Muscle of back (tissue), 11 donors: Measurements from ENCODE around the gene CACNA1C. TPM values are rescaled to one million over a fixed set of nuclear protein-coding genes. Genes with fewer than 3 reads are reported as not detected.

ENCODE experiments used
- DNase-seq, 3 donors: peaks; one replicate each; pipeline versions ENCODE4 v3.0.0 to v3.0.0-alpha.2; 2013
- polyA plus RNA-seq, 10 donors: library from polyadenylated mRNA; unstranded; fragments of 120-200 nt; gene quantifications; one replicate each; pipeline ENCODE4 v1.2.1, GENCODE V29; 2013; ENCODE audit not compliant: insufficient read length in 10 of 10

CACNA1C gene
- polyA plus RNA-seq, 10 donors: 2.2 to 5.8 (median 3.5) TPM

- DNase-seq: no peak
These were observed 178.3 kb downstream of the CACNA1C start for GRCh38 chr12:2231011-2231595.

- DNase-seq: no peak
These were observed 179.2 kb downstream of the CACNA1C start for GRCh38 chr12:2231956-2232355.

DNA sequence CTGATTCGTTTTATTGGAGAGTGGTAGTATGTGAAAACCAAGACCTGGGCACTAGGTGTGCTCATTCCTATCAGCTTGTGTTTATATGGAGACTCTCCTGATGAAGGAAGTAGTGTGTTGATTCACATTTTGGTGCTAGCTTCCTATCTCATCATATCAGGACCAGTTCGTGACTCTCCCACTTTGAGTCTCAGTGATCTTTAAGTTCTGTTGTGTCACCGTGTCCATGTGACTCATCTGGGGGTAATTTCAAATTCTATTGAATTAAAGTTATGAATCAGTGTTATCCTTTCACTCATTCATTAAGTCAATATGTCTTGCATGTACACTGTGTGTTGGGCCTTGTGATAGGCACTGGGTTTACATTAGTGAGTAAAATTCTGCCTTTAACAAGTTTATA lies 180.2 kb downstream of the CACNA1C start:
- DNase-seq: no peak

GRCh38 chr12:2234091-2234490 lies 181.3 kb downstream of the CACNA1C start:
- no peak for DNase-seq

GRCh38 chr12:2234646-2235350 lies 182.0 kb downstream of the CACNA1C start:
- no peak for DNase-seq

DNA sequence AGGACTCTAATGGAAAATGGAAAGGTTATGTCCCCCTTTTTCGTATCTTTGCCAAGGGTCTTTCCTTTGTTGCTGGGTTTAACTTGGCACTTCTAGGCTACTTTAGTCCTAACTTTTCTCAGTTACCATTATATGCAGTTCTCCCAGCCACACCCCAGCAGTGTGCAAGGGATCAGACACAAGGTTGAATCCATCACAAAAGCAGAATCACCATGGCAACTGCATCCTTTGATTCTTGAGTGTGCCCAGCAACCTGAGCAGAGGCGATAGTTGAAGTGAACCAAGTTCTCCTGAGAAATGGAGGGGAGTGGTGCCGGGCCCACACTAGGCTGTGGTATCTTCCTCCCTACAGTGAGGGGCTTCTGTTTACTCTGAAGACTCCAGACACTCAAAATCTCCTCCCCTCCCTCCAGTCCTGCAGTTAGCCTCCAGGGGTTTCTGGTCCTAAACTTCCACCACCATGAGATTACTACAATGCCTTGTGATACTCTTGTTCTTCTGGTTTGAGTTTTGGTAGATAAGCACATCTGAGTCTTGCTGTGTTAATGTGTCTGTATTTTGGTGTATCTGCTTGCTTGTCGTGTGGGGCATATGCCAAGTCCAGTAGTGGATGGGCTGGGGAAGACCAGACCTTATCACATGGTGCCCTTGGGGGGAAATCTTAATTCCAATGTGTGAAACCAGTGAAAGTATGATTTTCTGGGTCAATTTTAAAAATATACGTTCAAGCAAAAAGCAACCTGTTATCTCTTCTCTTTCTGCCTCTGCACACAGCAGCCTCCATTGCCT lies 183.9 kb downstream of the CACNA1C start:
- DNase-seq: no peak

DNA sequence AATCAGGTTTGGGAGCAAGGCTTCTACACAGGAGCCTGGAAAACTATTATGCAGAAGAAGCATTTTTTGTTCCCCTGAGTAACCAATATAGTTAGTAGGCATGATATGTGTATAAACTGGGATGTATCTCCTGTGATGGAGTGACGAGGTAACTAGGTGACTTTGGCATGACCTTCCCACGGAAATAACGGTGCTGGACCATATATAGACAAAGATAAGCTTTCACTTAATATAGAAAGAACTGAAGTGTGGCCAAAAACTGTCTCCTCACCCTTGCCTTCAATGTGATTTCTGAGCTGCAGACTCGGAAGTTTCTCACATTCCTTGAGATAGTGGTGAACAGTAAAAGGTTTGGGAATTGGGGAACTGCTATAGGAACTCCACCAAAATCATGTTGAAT lies 185.3 kb downstream of the CACNA1C start:
- no peak for DNase-seq

GRCh38 chr12:2239381-2239871 lies 186.6 kb downstream of the CACNA1C start:
- peak in 2 of 3 donors; percentile 42 to 64 for DNase-seq

- DNase-seq: no peak
These were observed 187.6 kb downstream of the CACNA1C start for GRCh38 chr12:2240390-2240789.

DNA sequence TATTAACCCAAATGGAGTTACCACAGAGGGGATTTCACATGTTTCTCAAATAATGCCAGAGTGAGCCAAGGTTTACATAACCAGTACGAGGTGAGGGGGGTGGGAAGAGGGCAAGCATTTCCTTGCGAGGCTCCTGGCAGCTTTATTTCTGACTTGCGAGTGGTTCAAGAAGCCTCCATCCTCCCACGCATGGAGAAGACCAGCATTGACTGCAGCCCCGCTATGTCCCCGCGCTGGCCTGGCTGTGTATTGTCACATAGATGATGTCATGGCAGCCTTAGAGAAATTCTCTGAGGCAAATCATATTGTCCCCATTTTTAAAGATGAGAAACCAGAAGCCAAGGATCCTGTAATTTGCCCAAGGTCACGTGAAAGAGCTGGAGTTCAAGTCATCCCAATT lies 188.2 kb downstream of the CACNA1C start:
- no peak for DNase-seq

GRCh38 chr12:2242216-2242615 lies 189.4 kb downstream of the CACNA1C start:
- DNase-seq: no peak

GRCh38 chr12:2242816-2243215 lies 190.0 kb downstream of the CACNA1C start:
- no peak for DNase-seq

DNA sequence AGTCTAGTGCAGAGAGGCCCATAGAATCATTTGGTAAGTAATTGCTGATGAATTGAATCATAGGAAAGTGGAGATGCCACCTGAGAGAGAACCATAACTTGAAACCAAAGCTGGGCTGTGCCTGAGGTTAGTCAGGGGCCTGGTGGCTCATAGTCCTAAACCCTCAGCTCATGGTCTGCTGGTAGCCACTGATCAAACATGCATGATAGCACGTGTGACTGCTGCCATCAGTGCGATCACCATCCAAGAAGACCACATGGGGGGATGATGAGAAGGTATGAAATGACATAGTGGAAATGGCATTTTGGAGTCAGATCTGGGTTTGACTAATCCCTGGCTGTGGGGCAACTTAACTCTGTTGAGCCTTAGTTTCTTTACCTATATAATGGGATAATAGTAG lies 190.5 kb downstream of the CACNA1C start:
- DNase-seq: no peak

DNA sequence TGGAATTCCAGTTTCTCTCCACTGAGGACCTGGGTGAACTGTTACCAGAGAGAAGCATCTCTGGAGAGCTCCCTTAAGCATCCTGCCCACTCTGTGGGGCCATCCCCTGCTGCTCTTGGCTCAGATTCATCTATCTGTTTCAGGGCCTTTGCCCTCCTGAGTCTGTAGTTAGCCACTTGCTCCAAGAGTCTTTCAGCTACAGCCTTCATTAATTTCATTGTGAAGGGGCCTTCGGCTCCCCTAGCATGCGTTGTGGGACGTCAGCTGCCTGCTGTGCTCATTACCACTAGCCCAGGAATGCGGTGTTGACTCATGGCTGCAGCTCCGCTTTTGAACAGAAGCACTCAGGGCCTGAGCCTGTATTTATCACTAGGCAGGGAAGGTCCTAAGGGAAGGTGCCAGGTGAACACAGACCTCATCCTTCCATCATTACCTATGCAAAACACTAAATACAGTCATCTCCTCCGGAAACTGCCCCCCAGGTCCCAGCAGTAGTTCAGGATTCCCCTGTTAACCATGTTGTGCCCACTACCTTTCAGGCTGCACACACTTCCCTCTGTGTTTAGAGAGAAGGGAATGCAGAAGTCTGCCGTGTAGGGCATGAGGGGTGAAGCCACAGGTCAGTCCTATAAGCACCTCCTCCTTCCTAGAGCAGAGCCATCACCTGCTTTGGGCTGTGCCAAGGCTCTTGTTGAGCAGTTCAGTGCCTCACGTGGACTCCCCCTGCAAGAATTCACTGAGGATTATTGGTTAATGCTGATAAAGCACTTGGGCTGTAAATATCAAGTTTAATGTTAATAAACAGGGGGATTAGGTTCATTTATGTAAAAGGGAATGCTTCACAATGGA lies 191.4 kb downstream of the CACNA1C start:
- peak in 2 of 3 donors; percentile 68 to 86 for DNase-seq

- DNase-seq: no peak
These were observed 193.6 kb downstream of the CACNA1C start for GRCh38 chr12:2246358-2246757.

- no peak for DNase-seq
These were observed 194.3 kb downstream of the CACNA1C start for GRCh38 chr12:2247120-2247519.

- DNase-seq: no peak
These were observed 194.8 kb downstream of the CACNA1C start for GRCh38 chr12:2247596-2247995.

DNA sequence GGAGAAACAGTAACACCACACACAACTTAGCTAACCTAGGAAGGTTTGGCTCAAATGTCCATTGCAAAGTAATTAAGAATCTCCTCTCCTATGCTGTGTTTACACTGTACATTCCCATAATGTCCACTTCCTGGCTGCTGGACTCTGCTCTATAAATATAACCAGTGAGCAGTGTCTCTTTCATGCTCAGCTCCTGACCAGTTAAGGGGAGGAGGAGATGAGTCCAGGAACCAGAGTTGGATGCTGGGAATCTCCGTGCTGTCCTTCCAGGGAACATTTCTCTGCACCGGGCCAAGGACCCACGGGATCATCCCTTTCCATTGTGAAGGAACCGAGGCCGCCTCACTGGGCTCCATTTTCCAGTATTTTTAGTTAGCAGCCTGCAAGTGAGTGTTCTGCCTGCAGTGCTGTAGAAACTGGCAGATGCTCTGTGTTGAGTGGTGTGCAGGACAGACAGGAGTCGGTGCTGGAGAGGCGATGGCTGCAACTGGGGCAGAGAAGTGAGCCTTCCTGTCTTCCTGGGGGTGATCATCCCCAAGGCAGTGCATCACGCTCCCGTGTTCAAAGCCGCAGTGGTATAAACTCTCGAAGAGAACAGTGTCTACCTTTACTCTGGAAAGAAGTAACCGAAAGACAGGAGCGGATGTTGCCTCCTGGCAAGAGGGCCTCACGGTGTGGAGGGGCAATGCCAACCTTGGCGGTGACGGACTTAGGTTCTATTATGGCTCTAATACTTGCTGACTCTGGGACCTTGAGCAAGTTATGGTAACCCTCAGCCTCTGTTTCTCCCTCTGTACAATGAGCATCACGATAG lies 195.5 kb downstream of the CACNA1C start:
- DNase-seq: peak in 2 of 3 donors; percentile 42 to 63

DNA sequence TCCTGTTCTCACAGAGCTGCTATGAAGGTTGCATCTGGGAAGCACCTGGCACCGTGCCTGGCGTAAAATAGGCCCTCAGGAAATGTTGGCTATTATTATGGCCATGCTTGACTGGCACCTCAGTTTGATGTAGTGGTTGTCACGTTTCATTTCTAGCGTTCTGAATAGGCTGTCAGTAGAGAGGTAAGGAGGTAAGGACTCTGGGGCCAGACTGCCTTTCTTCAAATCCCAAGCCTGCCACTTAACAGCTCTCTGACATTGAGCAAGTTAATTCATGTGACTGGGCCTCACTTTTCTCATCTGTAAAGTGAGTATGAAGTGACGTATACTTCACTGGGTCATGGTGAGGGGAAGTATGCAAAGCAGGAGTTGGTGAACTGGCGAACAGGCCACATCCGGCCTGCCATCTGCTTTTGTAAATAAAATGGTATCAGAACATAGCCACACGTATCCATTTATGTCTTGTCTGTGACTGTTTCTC lies 196.2 kb downstream of the CACNA1C start:
- DNase-seq: no peak

GRCh38 chr12:2250797-2251196 lies 198.0 kb downstream of the CACNA1C start:
- no peak for DNase-seq
